SK-N-MC (cell line): ENCODE data around the gene ACAP2.

Source experiments
- DNase-seq: peaks from one replicate; pipeline ENCODE4 v3.0.0-alpha.2; 2011; ENCODE audit warnings: low read depth, low spot score
- H3K27ac ChIP-seq: fragments of 200-600 bp; sonication (generic); 2 replicates; pipeline ENCODE4 v1.5.1; 2016; ENCODE audit warnings: mixed run types
- H3K36me3 ChIP-seq: fragments of 200-600 bp; sonication (generic); 2 replicates; pipeline ENCODE4 v1.6.1; 2017; ENCODE audit warnings: antibody characterized with exemption, low read length, mixed read lengths; ENCODE audit not compliant: insufficient read depth
- H3K4me3 ChIP-seq: fragments of 200-600 bp; sonication (generic); 2 replicates; pipeline ENCODE4 v1.5.1; 2016
- H3K9ac ChIP-seq: fragments of 200-600 bp; sonication (generic); 2 replicates; pipeline ENCODE4 v1.8.0; 2017; ENCODE audit warnings: mixed run types, mixed read lengths; ENCODE audit not compliant: insufficient read length
- H3K9me3 ChIP-seq: fragments of 200-600 bp; sonication (generic); 2 replicates; pipeline ENCODE4 v1.6.1; 2017; ENCODE audit warnings: low read depth, mild to moderate bottlenecking, antibody characterized with exemption, low read length, moderate library complexity, mixed read lengths
- EZH2 ChIP-seq: fragments of 200-600 bp; sonication (generic); IDR thresholded peaks from one replicate; pipeline ENCODE4 v1.6.1; 2017; ENCODE audit warnings: antibody characterized with exemption
- FOXP2 ChIP-seq: optimal IDR thresholded peaks from 2 replicates; pipeline ENCODE3; 2011; ENCODE audit warnings: mild to moderate bottlenecking, moderate library complexity; ENCODE audit not compliant: insufficient read depth; ENCODE audit errors: extremely low read length, control extremely low read depth
- POLR2AphosphoS5 ChIP-seq: IDR thresholded peaks from 2 replicates; pipeline ENCODE4 v1.6.1; 2012; ENCODE audit warnings: mild to moderate bottlenecking, low read depth, low read length, borderline replicate concordance

Gene ACAP2

GRCh38 chr3:195447201-195447600, 4.4 kb upstream of the ACAP2 start:
- TF ChIP-seq EZH2, result no peak
- no peak for TF ChIP-seq POLR2AphosphoS5
- no peak for TF ChIP-seq FOXP2
- H3K4me3 ChIP-seq, result no peak overlapping the region
- no peak for DNase-seq
- H3K27ac ChIP-seq, result no peak overlapping the region
- no peak overlapping the region for H3K9ac ChIP-seq
- no peaks in the 10 kb centered on the region for H3K9me3 ChIP-seq
- no peaks in the 10 kb centered on the region for H3K36me3 ChIP-seq

DNA sequence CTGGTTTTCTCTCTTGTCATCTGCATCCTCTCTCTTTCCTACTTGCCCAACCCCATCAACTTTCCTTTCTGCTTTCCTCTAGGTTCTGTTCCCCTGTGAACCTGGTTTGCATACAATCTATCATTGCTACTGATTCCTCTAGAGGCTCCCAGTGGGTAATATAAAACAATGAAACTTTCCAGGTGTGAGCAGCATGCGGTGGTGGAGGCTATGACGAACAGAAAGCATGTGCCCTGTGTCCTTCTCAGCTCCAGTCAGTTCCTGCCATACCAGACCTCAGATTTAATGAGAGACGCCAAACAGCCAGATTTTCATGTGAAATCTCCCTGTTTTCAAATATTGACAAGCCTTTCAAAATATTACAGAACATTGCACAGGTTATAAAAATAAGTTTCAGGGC, 3.5 kb upstream of the ACAP2 start:
- Histone ChIP-seq H3K9me3 (no peaks in the 10 kb centered on the region), H3K9ac (no peak overlapping the region), H3K4me3 (no peak overlapping the region), H3K36me3 (no peaks in the 10 kb centered on the region), H3K27ac (no peak overlapping the region)
- no peak for DNase-seq
- TF ChIP-seq FOXP2 (no peak), POLR2AphosphoS5 (no peak), EZH2 (no peak)

DNA sequence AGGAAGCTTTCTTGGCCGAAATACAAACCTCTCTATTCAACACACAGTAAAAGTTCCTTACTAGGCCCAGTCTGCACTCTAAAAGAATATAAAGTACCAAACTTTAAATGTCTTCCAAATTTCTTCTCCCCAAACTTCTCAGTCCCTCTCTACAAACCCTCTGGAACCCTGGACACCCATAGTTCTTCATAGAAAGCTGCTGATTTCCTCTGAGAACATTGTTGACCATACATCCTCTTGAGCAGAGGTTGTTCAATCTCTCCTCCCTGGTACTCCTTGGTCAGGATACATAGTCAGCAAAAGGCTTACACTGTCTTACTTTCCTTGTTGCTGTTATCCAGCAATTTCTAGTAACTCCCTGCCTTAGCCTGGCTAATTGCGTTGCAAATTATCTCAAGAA, 3.1 kb upstream of the ACAP2 start:
- no peaks in the 10 kb centered on the region for H3K36me3 ChIP-seq
- TF ChIP-seq EZH2 (no peak), FOXP2 (no peak), POLR2AphosphoS5 (no peak)
- H3K9ac ChIP-seq, result no peak overlapping the region
- H3K27ac ChIP-seq, result no peak overlapping the region
- no peaks in the 10 kb centered on the region for H3K9me3 ChIP-seq
- H3K4me3 ChIP-seq, result no peak overlapping the region
- DNase-seq, result no peak

DNA sequence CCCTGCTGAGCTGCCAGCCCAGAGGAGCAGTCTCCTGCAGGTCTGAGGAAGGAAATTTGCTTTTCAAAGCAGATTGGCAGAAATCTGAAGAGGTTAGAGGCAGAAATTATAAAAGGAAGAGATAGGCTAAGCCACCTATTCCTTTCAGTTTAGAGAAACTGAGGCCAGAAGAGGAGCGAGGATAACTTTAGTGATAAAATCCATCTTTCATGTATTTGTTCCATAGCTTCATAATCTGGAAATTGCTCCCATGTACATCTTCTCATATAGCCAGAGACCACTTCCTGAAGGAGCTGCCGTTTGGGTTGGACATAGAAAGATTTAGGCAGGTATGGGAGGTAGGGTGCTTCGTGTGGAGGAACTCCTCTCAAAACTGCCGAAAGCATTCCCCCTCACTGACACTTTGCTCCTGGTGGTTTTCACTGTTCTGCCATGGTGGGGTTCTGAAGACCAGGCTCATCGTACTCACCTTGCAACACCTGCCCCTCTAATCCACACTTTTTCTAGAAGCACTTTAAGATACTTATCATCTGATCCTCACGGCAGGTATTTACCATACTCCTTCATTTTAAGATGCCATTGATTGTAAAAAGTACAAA, 670 bp upstream of the ACAP2 start:
- no peak for DNase-seq
- H3K27ac ChIP-seq, result peak overlapping the region; percentile 42

DNA sequence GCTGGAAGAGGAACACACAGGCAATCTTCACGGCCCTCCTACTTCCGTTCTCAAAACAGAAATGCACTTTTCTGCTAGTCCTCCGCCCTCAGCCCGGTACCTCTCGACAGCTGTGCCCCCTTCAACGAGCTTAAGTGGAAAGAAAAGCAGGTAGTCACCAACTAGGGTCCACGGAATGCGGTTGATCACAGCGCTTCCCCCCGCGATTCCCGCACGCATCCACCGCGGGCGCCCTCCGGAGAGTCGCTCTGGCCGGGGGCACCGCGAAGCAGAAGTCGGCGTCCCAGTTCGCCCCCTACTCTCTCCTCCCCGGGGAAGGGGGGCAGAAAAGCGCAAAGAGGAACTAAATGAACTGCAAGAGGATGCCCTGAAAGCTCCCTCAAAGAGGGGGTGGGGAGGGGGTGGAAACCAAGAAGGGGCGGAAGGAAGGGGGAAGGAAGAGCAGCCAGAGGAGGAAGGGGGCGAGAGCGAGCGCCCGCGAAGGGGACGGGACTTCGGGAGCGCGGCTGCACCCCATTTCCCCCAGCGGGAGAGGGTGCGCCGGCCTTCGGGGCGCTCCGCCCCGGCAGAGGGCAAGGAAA, 738 bp downstream of the ACAP2 start:
- Histone ChIP-seq H3K27ac (peak overlapping the region; percentile 55), H3K9ac (peak overlapping the region; percentile 79), H3K9me3 (no peaks in the 10 kb centered on the region), H3K36me3 (no peaks in the 10 kb centered on the region), H3K4me3 (peak overlapping the region; percentile 84)
- TF ChIP-seq EZH2, result no peak
- DNase-seq, result peak; percentile 20

More for the DNA sequence above, 670 bp upstream of the ACAP2 start:
- Histone ChIP-seq H3K36me3 (no peaks in the 10 kb centered on the region), H3K9me3 (no peaks in the 10 kb centered on the region), H3K4me3 (peak overlapping the region; percentile 84), H3K9ac (peak overlapping the region; percentile 61)
- TF ChIP-seq POLR2AphosphoS5, result peak; percentile 71
- no peak for TF ChIP-seq FOXP2
- no peak for TF ChIP-seq EZH2

DNA sequence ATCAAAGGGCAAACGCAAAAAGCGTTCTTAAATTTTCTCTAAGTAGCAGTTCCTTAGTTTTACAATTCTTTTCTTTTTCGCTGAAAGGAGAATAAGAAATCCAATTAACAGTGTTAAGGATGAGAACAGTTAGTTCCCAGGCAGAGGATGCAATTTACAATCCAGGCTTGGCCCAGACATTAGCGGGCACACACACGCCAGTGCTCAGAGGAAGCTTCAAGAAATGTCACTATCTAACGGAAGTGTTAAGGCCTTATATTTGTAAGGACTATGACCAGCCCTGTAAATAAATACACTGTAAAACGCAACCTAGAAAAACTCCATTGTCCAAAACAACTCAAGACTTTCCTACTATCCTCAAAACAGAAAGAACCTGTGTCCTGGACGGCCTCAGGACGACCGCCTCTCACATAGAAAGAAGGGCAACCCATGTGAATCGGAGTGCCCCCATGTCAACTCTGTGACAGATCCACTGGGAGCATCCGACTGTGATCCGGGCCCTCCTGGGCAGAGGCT, 1.3 kb downstream of the ACAP2 start:
- DNase-seq, result no peak
- H3K9ac ChIP-seq, result peak overlapping the region; percentile 79
- H3K27ac ChIP-seq, result peak overlapping the region; percentile 55; the same call in 1 of the 2 replicates
- no peaks in the 10 kb centered on the region for H3K9me3 ChIP-seq
- no peak for TF ChIP-seq EZH2
- TF ChIP-seq POLR2AphosphoS5, result no peak
- TF ChIP-seq FOXP2, result no peak
- H3K4me3 ChIP-seq, result peak overlapping the region; percentile 84
- no peaks in the 10 kb centered on the region for H3K36me3 ChIP-seq

GRCh38 chr3:195441051-195441450, 1.8 kb downstream of the ACAP2 start:
- no peaks in the 10 kb centered on the region for H3K9me3 ChIP-seq
- peak overlapping the region; percentile 84 for H3K4me3 ChIP-seq
- peak overlapping the region; percentile 79 for H3K9ac ChIP-seq
- no peak for TF ChIP-seq FOXP2
- TF ChIP-seq POLR2AphosphoS5, result no peak
- TF ChIP-seq EZH2, result no peak
- H3K36me3 ChIP-seq, result no peaks in the 10 kb centered on the region
- DNase-seq, result peak; percentile 22
- H3K27ac ChIP-seq, result peak overlapping the region; percentile 55; the same call in 1 of the 2 replicates

DNA sequence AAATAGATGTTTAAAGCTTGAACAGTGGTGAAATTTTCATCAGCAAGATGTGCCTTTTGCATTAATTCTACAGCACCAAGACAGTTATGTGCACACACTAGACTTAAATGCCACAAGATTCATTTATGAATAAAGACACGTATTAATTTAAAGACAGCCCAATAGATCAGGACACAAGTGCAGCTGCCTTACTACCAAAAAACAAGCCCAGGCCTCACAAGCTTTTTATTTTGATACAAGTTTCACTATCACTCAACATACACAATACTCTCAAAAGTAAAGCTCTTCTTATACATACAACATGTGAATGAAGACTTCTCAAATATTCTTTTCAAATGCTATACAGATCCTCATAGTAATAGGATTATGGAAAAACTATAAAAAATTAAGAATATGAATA, 2.4 kb downstream of the ACAP2 start:
- Histone ChIP-seq H3K9ac (no peak overlapping the region), H3K27ac (no peak overlapping the region), H3K36me3 (no peaks in the 10 kb centered on the region), H3K9me3 (no peaks in the 10 kb centered on the region), H3K4me3 (peak overlapping the region; percentile 84; the same call in 1 of the 2 replicates)
- no peak for DNase-seq
- TF ChIP-seq FOXP2 (no peak), EZH2 (no peak), POLR2AphosphoS5 (no peak)
